ENCODE results near the gene CHD8. TPM values are rescaled to one million over a fixed set of nuclear protein-coding genes. Genes with fewer than 3 reads are reported as not detected.

The CHD8 gene
- total and polyA plus RNA-seq, 2 of the 4 experiments (the other 2 are of a cell fraction), result 32.1 to 55.0 TPM

GRCh38 chr14:21437063-21437901 lies 18.6 kb downstream of the CHD8 start:
- no TSS peak for BruUV-seq (replicated peaks)
- peak overlapping the region; percentile 79 for H3K56ac ChIP-seq (ENCODE audit: extremely low read depth, insufficient read depth, low read length)
- dilution Hi-C loops (cut with HindIII; ENCODE audit: low sequenced_read_pairs, unreplicated experiment), result no loop called here
- peak overlapping the region; percentile 74 for H2BK5ac ChIP-seq (ENCODE audit: low read depth, low read length, poor library complexity, severe bottlenecking)
- peak overlapping the region; percentile 91 for H3K9ac ChIP-seq (ENCODE audit: low read depth, low read length)
- peaks cover 13 to 47% of the 10 kb centered on the region in 2 experiments; a peak in 3 of 4 replicates for H3K79me1 ChIP-seq (ENCODE audit: low read depth in 1 of 2, low read length in 2 of 2)
- peak overlapping the region; percentile 58 for H3K18ac ChIP-seq (ENCODE audit: low read depth, low read length)
- H3K27me3 ChIP-seq (ENCODE audit: control insufficient read depth, insufficient read depth, low read length), result no peaks in the 10 kb centered on the region
- peak overlapping the region; percentile 92 to 96 for H4K8ac ChIP-seq (ENCODE audit: low read depth in 2 of 2, low read length in 2 of 2)
- H3K4me1 ChIP-seq (ENCODE audit: control insufficient read depth, insufficient read depth, low read length), result peaks cover 5% of the 10 kb centered on the region
- peaks cover 8% of the 10 kb centered on the region; the same call in 1 of the 2 replicates for H4K20me1 ChIP-seq (ENCODE audit: insufficient read depth, low read length)
- peak overlapping the region; percentile 90 for H3K4me3 ChIP-seq (ENCODE audit: insufficient read depth, low read depth, low read length)
- peak overlapping the region; percentile 52 for H4K91ac ChIP-seq (ENCODE audit: insufficient read depth, low read depth, low read length)
- peak overlapping the region; percentile 92 for H2AFZ ChIP-seq (replicated peaks; ENCODE audit: low read length, poor library complexity)
- peaks cover 2% of the 10 kb centered on the region; the same call in 1 of the 2 replicates for H3K9me1 ChIP-seq (ENCODE audit: insufficient read depth, low read length)
- DNase-seq, result peak; percentile 99
- H3K9me3 ChIP-seq (ENCODE audit: control insufficient read depth, insufficient read depth, low read length), result no peaks in the 10 kb centered on the region
- H4K5ac ChIP-seq (ENCODE audit: low read depth, low read length), result peak overlapping the region; percentile 96
- peak overlapping the region; percentile 65; the same call in 1 of the 2 replicates for H2AK5ac ChIP-seq (ENCODE audit: low read depth, low read length)
- peak overlapping the region; percentile 65; the same call in 1 of the 2 replicates for H3K23ac ChIP-seq (ENCODE audit: low read depth, low read length)
- ChIA-PET CTCF (interaction anchor here (0.6 to 1.9 kb wide), 3 partner anchors 13 to 112 kb away, joined by 3 to 8 read pairs (median 4); partner anchors contain the start of gene CHD8), POLR2A (ENCODE audit: unreplicated experiment) (interaction anchor here (1.0 kb wide), 2 partner anchors 12 to 20 kb away, joined by 3 to 4 read pairs; no protein-coding TSS in a partner anchor)
- peak overlapping the region; percentile 100 for H3K4me2 ChIP-seq (ENCODE audit: low read depth, low read length)
- H3K14ac ChIP-seq (replicated peaks; ENCODE audit: low read depth, low read length), result peak overlapping the region; percentile 92
- TF ChIP-seq MAZ (IDR thresholded peaks at IDR 0.05; ENCODE audit: borderline replicate concordance, low read depth, low read length), result peak; percentile 93
- no peak for TF ChIP-seq BHLHE40 (IDR thresholded peaks at IDR 0.05; ENCODE audit: low read depth, low read length)
- no peak for TF ChIP-seq CTCF (conservative IDR thresholded peaks at IDR 0.05; ENCODE audit: low read depth, low read length)
- no peak for TF ChIP-seq NFE2L2 (IDR thresholded peaks at IDR 0.05; ENCODE audit: low read depth, low read length)
- no peak for TF ChIP-seq USF2 (IDR thresholded peaks at IDR 0.05; ENCODE audit: low read depth, low read length)
- no peak for TF ChIP-seq RFX5 (IDR thresholded peaks at IDR 0.05; ENCODE audit: low read depth, low read length)
- peak; percentile 38; the same call in 1 of the 2 replicates for TF ChIP-seq FOS (IDR thresholded peaks at IDR 0.05; ENCODE audit: low read depth, low read length)
- intact Hi-C loops (cut with micrococcal nuclease), result loop anchor here (1.0 to 2.0 kb wide), 4 partner anchors 19 to 120 kb away; partner anchors contain the start of genes CHD8, RAB2B and TOX4
- H3K4ac ChIP-seq (ENCODE audit: low read depth, low read length), result peak overlapping the region; percentile 81
- 0% methylated on average over 3 of the region's 33 CpGs; no CpG with 5 or more reads in 1 of the 2 experiments for WGBS, 2 experiments (ENCODE audit: extremely low coverage in 2 of 2, insufficient read length in 1 of 2)
- H2BK120ac ChIP-seq (ENCODE audit: low read depth, low read length), result peak overlapping the region; percentile 17; the same call in 1 of the 2 replicates
- H3K27ac ChIP-seq (ENCODE audit: insufficient read depth, low read length), result peak overlapping the region; percentile 90
- H2BK15ac ChIP-seq (ENCODE audit: low read depth, low read length), result 0 out of 3 replicates have a peak overlapping the region, but pooled peaks have one; percentile 2
- H2AK9ac ChIP-seq (replicated peaks; ENCODE audit: low read depth, low read length, poor library complexity), result peak overlapping the region; percentile 92
- no peak overlapping the region for H2BK20ac ChIP-seq (ENCODE audit: low read depth, low read length)
- H3K36me3 ChIP-seq (ENCODE audit: control insufficient read depth, insufficient read depth, low read length), result no peaks in the 10 kb centered on the region
- in situ Hi-C loops (cut with MboI; ENCODE audit: low sequenced_read_pairs), result no loop called here
- ATAC-seq (ENCODE audit: low read depth), result peak; percentile 100

All from IMR-90 (cell line).